Smooth muscle cell (in vitro differentiated cells): ENCODE results near the gene DPYD. TPM values are rescaled to one million over a fixed set of nuclear protein-coding genes. Genes with fewer than 3 reads are reported as not detected.

ENCODE experiments used
- DNase-seq: peaks from one replicate; lab custom pipeline; 2025; ENCODE audit not compliant: unreplicated experiment; lab: John Stamatoyannopoulos, UW
- H2AFZ ChIP-seq: fragments of 200-600 bp; sonication (generic); 2 replicates; pipeline ENCODE4 v1.6.0; 2016; ENCODE audit warnings: antibody characterized with exemption, low read depth, mild to moderate bottlenecking
- H3F3A ChIP-seq: fragments of 200-600 bp; sonication (generic); 2 replicates; pipeline ENCODE4 v1.6.0; 2017; ENCODE audit warnings: antibody characterized with exemption, low read depth
- H3K27ac ChIP-seq: fragments of 200-600 bp; sonication (generic); 2 replicates; pipeline ENCODE4 v1.5.1; 2016; ENCODE audit warnings: low read depth, mild to moderate bottlenecking
- H3K27me3 ChIP-seq: fragments of 200-600 bp; sonication (generic); 2 replicates; pipeline ENCODE4 v1.6.1; 2016; ENCODE audit warnings: low read depth, mild to moderate bottlenecking
- H3K36me3 ChIP-seq: fragments of 200-600 bp; sonication (generic); 2 replicates; pipeline ENCODE4 v1.5.1; 2016; ENCODE audit warnings: low read depth
- H3K4me1 ChIP-seq: fragments of 200-600 bp; sonication (generic); 2 replicates; pipeline ENCODE4 v1.5.1; 2016; ENCODE audit warnings: low read depth
- H3K4me2 ChIP-seq: fragments of 200-600 bp; sonication (generic); 2 replicates; pipeline ENCODE4 v1.6.0; 2016; ENCODE audit warnings: mild to moderate bottlenecking
- H3K4me3 ChIP-seq: fragments of 200-600 bp; sonication (generic); 2 replicates; pipeline ENCODE4 v1.5.1; 2016; ENCODE audit warnings: mild to moderate bottlenecking
- H3K79me2 ChIP-seq: fragments of 200-600 bp; sonication (generic); 2 replicates; pipeline ENCODE4 v1.6.0; 2016; ENCODE audit warnings: low read depth, mild to moderate bottlenecking
- H3K9ac ChIP-seq: fragments of 200-600 bp; sonication (generic); 2 replicates; pipeline ENCODE4 v1.6.0; 2016; ENCODE audit warnings: low read depth
- H3K9me3 ChIP-seq: fragments of 200-600 bp; sonication (generic); replicated peaks from 2 replicates; pipeline ENCODE4 v1.5.1; 2016; ENCODE audit warnings: low read depth
- H4K20me1 ChIP-seq: fragments of 200-600 bp; sonication (generic); 2 replicates; pipeline ENCODE4 v1.6.0; 2016; ENCODE audit warnings: low read depth
- CTCF ChIP-seq: fragments of 200-600 bp; sonication (generic); IDR thresholded peaks from 2 replicates; pipeline ENCODE4 v1.5.1; 2017; ENCODE audit warnings: borderline replicate concordance, mild to moderate bottlenecking, antibody characterized with exemption; ENCODE audit not compliant: insufficient read depth, poor library complexity, severe bottlenecking
- WGBS: methylation state at CpG from one replicate; pipeline ENCODE4 v1.1.7; 2016; ENCODE audit warnings: low lambda C conversion rate; 5-methylcytosine and 5-hydroxymethylcytosine counted together
- polyA plus RNA-seq: library from polyadenylated mRNA; unstranded; fragments of >200 nt; fragmentation: Nextera tagmentation; extraction: Ambion mirVana; gene quantifications from 2 replicates; pipeline ENCODE4 v1.2.1, GENCODE V29; 2016
- total RNA-seq: library from RNA; depleted of rRNA; stranded (reverse); fragments of >200 nt; gene quantifications from 2 replicates; pipeline ENCODE4 v1.2.3, GENCODE V29; 2014

DPYD gene
- total and polyA plus RNA-seq, 2 experiments from 2014 or later: 1.8 to 2.0 TPM

DNA sequence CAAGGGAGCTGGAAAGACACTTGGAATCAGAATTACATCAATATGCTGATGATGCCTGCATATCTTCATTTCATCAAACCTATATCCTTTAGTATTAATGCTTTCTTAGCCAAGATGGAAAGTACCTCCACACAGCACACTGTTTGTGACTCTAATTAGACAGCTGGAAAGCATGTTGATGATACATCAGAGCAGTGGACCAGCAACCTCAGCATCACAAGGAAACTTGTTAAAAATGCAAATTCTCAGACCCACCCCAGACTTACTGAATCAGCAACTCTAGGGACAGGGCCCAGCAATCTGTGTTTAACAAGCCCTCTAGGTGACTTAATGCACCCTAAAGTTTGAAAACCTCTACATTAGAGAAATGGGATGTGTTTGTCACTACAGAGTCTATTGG, 332.1 kb downstream of the DPYD start:
- DNase-seq: no peak
- no peaks in the 10 kb centered on the region for H3K27me3 ChIP-seq
- H3K36me3 ChIP-seq: no peaks in the 10 kb centered on the region
- H3K9ac ChIP-seq: no peak overlapping the region
- no peaks in the 10 kb centered on the region for H3K4me1 ChIP-seq
- no peaks in the 10 kb centered on the region for H3K9me3 ChIP-seq
- H3K79me2 ChIP-seq: no peaks in the 10 kb centered on the region
- H3F3A ChIP-seq: no peaks in the 10 kb centered on the region
- no peak overlapping the region for H3K4me3 ChIP-seq
- H2AFZ ChIP-seq: no peak overlapping the region
- no peaks in the 10 kb centered on the region for H4K20me1 ChIP-seq
- H3K27ac ChIP-seq: no peak overlapping the region
- no peak for TF ChIP-seq CTCF
- H3K4me2 ChIP-seq: no peak overlapping the region

- DNase-seq: no peak
Measured at GRCh38 chr1:97581614-97582051, 339.2 kb downstream of the DPYD start.

GRCh38 chr1:97577613-97578012, 343.2 kb downstream of the DPYD start:
- Histone ChIP-seq H3K27me3 (no peaks in the 10 kb centered on the region), H3K4me3 (no peak overlapping the region), H3K9me3 (no peaks in the 10 kb centered on the region), H3K79me2 (no peaks in the 10 kb centered on the region), H2AFZ (no peak overlapping the region), H3K27ac (no peak overlapping the region), H3K36me3 (no peaks in the 10 kb centered on the region), H3F3A (no peaks in the 10 kb centered on the region), H3K4me2 (no peak overlapping the region), H3K9ac (no peak overlapping the region), H3K4me1 (no peaks in the 10 kb centered on the region), H4K20me1 (no peaks in the 10 kb centered on the region)
- DNase-seq: no peak
- TF ChIP-seq CTCF: no peak
- WGBS: 96% methylated on average over 4 of the region's 4 CpGs

More at GRCh38 chr1:97581614-97582051, 339.2 kb downstream of the DPYD start:
- H4K20me1 ChIP-seq: no peaks in the 10 kb centered on the region
- no peaks in the 10 kb centered on the region for H3K36me3 ChIP-seq
- no peaks in the 10 kb centered on the region for H3K79me2 ChIP-seq
- no peaks in the 10 kb centered on the region for H3F3A ChIP-seq
- no peak overlapping the region for H3K4me2 ChIP-seq
- no peak overlapping the region for H2AFZ ChIP-seq
- no peak overlapping the region for H3K4me3 ChIP-seq
- WGBS: 86% methylated on average over 2 of the region's 2 CpGs
- H3K9ac ChIP-seq: no peak overlapping the region
- H3K27ac ChIP-seq: no peak overlapping the region
- TF ChIP-seq CTCF: no peak
- no peaks in the 10 kb centered on the region for H3K27me3 ChIP-seq
- no peaks in the 10 kb centered on the region for H3K4me1 ChIP-seq
- no peaks in the 10 kb centered on the region for H3K9me3 ChIP-seq

- no peak for TF ChIP-seq CTCF
- H3K27ac ChIP-seq: no peak overlapping the region
- no peaks in the 10 kb centered on the region for H3K9me3 ChIP-seq
- no peak overlapping the region for H3K4me2 ChIP-seq
- no peaks in the 10 kb centered on the region for H3K27me3 ChIP-seq
- no peak overlapping the region for H3K4me3 ChIP-seq
- no peak overlapping the region for H2AFZ ChIP-seq
- H3K4me1 ChIP-seq: no peaks in the 10 kb centered on the region
- no peaks in the 10 kb centered on the region for H3K36me3 ChIP-seq
- no peak for DNase-seq
- WGBS: 90% methylated on average over 3 of the region's 3 CpGs
- no peaks in the 10 kb centered on the region for H4K20me1 ChIP-seq
- no peaks in the 10 kb centered on the region for H3K79me2 ChIP-seq
- no peaks in the 10 kb centered on the region for H3F3A ChIP-seq
- no peak overlapping the region for H3K9ac ChIP-seq
Measured at GRCh38 chr1:97573553-97573952, 347.3 kb downstream of the DPYD start.
